ENCODE results near the gene ZFP36L2. TPM values are rescaled to one million over a fixed set of nuclear protein-coding genes. Genes with fewer than 3 reads are reported as not detected.

ZFP36L2 gene
- polyA plus RNA-seq, 1 of the 3 experiments (the other 2 are of a cell fraction) = 18.4 TPM

- H3K9me2 ChIP-seq = no peaks in the 10 kb centered on the region
- ChIA-PET CTCF (interaction anchor here (0.7 to 7.4 kb wide), 10 partner anchors 8 to 437 kb away, joined by 3 to 61 read pairs (median 5); partner anchors contain the start of gene ZFP36L2), POLR2A (interaction anchor here (0.9 kb wide), 1 partner anchor 39 kb away, joined by 3 read pairs; the partner anchor contains the start of gene ZFP36L2)
- no peak overlapping the region for H3K4me3 ChIP-seq (ENCODE audit: low read depth in 2 of 2, low read length in 1 of 2)
- no peaks in the 10 kb centered on the region for H4K20me1 ChIP-seq (ENCODE audit: insufficient read depth)
- no peaks in the 10 kb centered on the region for H3K79me2 ChIP-seq (ENCODE audit: insufficient read depth)
- no peak for DNase-seq
- no peak overlapping the region for H3K9ac ChIP-seq
- no peaks in the 10 kb centered on the region for H3K9me3 ChIP-seq
- TF ChIP-seq REST (IDR thresholded peaks at IDR 0.05; ENCODE audit: low read depth, low read length) = no peak
- TF ChIP-seq TCF12 (IDR thresholded peaks at IDR 0.05) = 0 out of 2 replicates have a peak, but pooled peaks have one; percentile 8
- H2AFZ ChIP-seq (ENCODE audit: low read depth) = no peak overlapping the region
- H3K4me2 ChIP-seq = no peak overlapping the region
- H3K27me3 ChIP-seq (ENCODE audit: insufficient read depth) = no peaks in the 10 kb centered on the region
- peaks cover 18 to 55% of the 10 kb centered on the region in 2 experiments for H3K4me1 ChIP-seq (ENCODE audit: control insufficient read depth in 1 of 2, insufficient read depth in 2 of 2, low read depth in 1 of 2, low read length in 1 of 2)
- 73% methylated on average over 5 of the region's 5 CpGs for WGBS (ENCODE audit: low lambda C conversion rate)
- H3K27ac ChIP-seq (ENCODE audit: low read depth in 2 of 2, low read length in 1 of 2) = peak overlapping the region in 1 of 2 experiments; percentile 99; a peak in 2 of 4 replicates
- no peaks in the 10 kb centered on the region for H3K36me3 ChIP-seq (replicated peaks in 1 of 2; ENCODE audit: control insufficient read depth in 1 of 2, insufficient read depth in 2 of 2, low read length in 1 of 2)
- peaks cover 6% of the 10 kb centered on the region for H3F3A ChIP-seq (replicated peaks; ENCODE audit: insufficient read depth)
Measured at GRCh38 chr2:43265001-43265400, 38.6 kb upstream of the ZFP36L2 start.

GRCh38 chr2:43262951-43263350 lies 36.5 kb upstream of the ZFP36L2 start:
- H3K4me2 ChIP-seq = no peak overlapping the region
- H3K27me3 ChIP-seq (ENCODE audit: insufficient read depth) = no peaks in the 10 kb centered on the region
- H3K36me3 ChIP-seq (replicated peaks in 1 of 2; ENCODE audit: control insufficient read depth in 1 of 2, insufficient read depth in 2 of 2, low read length in 1 of 2) = no peaks in the 10 kb centered on the region
- H3K4me3 ChIP-seq (ENCODE audit: low read depth in 2 of 2, low read length in 1 of 2) = no peak overlapping the region
- no peak overlapping the region for H3K9ac ChIP-seq
- no peak overlapping the region; a peak in 1 of 4 replicates for H3K27ac ChIP-seq (ENCODE audit: low read depth in 2 of 2, low read length in 1 of 2)
- H3K9me2 ChIP-seq = no peaks in the 10 kb centered on the region
- H3K9me3 ChIP-seq = no peaks in the 10 kb centered on the region
- no peak for DNase-seq
- CTCF ChIA-PET = interaction anchor here (0.6 to 2.4 kb wide), 5 partner anchors 11 to 287 kb away, joined by 3 to 8 read pairs (median 4); no protein-coding TSS in a partner anchor
- H4K20me1 ChIP-seq (ENCODE audit: insufficient read depth) = no peaks in the 10 kb centered on the region
- no peak overlapping the region for H2AFZ ChIP-seq (ENCODE audit: low read depth)
- H3K79me2 ChIP-seq (ENCODE audit: insufficient read depth) = no peaks in the 10 kb centered on the region
- H3K4me1 ChIP-seq (ENCODE audit: control insufficient read depth in 1 of 2, insufficient read depth in 2 of 2, low read depth in 1 of 2, low read length in 1 of 2) = peaks cover 0 to 37% of the 10 kb centered on the region in 2 experiments; a peak in 2 of 4 replicates
- POLR2A ChIA-PET = no interaction called here
- H3F3A ChIP-seq (replicated peaks; ENCODE audit: insufficient read depth) = no peaks in the 10 kb centered on the region
- 96% methylated on average over 6 of the region's 6 CpGs for WGBS (ENCODE audit: low lambda C conversion rate)
- TF ChIP-seq FOSL2 (IDR thresholded peaks at IDR 0.05; ENCODE audit: borderline replicate concordance, low read depth) (no peak), TEAD4 (IDR thresholded peaks at IDR 0.05; ENCODE audit: borderline replicate concordance, insufficient read depth) (no peak), USF1 (IDR thresholded peaks at IDR 0.05; ENCODE audit: borderline replicate concordance, low read depth) (no peak), FOXM1 (IDR thresholded peaks at IDR 0.05; ENCODE audit: low read depth) (no peak), GATA2 (CRISPR knock-in tag; IDR thresholded peaks at IDR 0.05) (no peak), USF2 (IDR thresholded peaks at IDR 0.05; ENCODE audit: borderline replicate concordance, low read depth, low read length) (no peak), SIN3A (IDR thresholded peaks at IDR 0.05; ENCODE audit: borderline replicate concordance, low read depth, low read length) (no peak), MXI1 (IDR thresholded peaks at IDR 0.05; ENCODE audit: low read depth, low read length) (no peak), NRF1 (IDR thresholded peaks at IDR 0.05; ENCODE audit: low read depth, low read length) (no peak), NFIC (IDR thresholded peaks at IDR 0.05; ENCODE audit: borderline replicate concordance) (no peak), MEF2A (IDR thresholded peaks at IDR 0.05; ENCODE audit: borderline replicate concordance, low read depth) (no peak), CTCF (IDR thresholded peaks at IDR 0.05) (no peak), RXRA (IDR thresholded peaks at IDR 0.05; ENCODE audit: borderline replicate concordance, low read depth) (no peak), EP300 (IDR thresholded peaks at IDR 0.05; ENCODE audit: borderline replicate concordance in 1 of 2, low read depth in 1 of 2, low read length in 1 of 2) (no peak)
- TF ChIP-seq, protein P1, sequence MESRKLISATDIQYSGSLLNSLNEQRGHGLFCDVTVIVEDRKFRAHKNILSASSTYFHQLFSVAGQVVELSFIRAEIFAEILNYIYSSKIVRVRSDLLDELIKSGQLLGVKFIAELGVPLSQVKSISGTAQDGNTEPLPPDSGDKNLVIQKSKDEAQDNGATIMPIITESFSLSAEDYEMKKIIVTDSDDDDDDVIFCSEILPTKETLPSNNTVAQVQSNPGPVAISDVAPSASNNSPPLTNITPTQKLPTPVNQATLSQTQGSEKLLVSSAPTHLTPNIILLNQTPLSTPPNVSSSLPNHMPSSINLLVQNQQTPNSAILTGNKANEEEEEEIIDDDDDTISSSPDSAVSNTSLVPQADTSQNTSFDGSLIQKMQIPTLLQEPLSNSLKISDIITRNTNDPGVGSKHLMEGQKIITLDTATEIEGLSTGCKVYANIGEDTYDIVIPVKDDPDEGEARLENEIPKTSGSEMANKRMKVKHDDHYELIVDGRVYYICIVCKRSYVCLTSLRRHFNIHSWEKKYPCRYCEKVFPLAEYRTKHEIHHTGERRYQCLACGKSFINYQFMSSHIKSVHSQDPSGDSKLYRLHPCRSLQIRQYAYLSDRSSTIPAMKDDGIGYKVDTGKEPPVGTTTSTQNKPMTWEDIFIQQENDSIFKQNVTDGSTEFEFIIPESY (IDR thresholded peaks at IDR 0.05; ENCODE audit: borderline replicate concordance, low read depth) = no peak
